ENCODE measurements around the gene MYL5.
"Not testable (repeated sequence)": the region's sequence is repeated elsewhere in the genome, so short reads cannot be mapped to it uniquely, and the experiment has no call there.

The MYL5 gene

GRCh38 chr4:730511-730910 is 56.2 kb downstream of the MYL5 start:
- H3K79me2 ChIP-seq (ENCODE audit: control insufficient read depth, insufficient read depth, low read length, poor library complexity) = peaks cover 6% of the 10 kb centered on the region
- H3K23ac ChIP-seq (ENCODE audit: low read length) = no peak overlapping the region
- peaks cover 0 to 3% of the 10 kb centered on the region in 2 experiments for H3K4me1 ChIP-seq (ENCODE audit: control insufficient read depth in 1 of 2, insufficient read depth in 2 of 2, low read length in 2 of 2)
- DNase-seq = no peak
- H4K8ac ChIP-seq (ENCODE audit: low read depth, low read length) = no peak overlapping the region
- no CpG with 5 or more reads among the region's 27 CpGs for WGBS (ENCODE audit: extremely low coverage, insufficient coverage, insufficient read length)
- no peak overlapping the region for H3K27ac ChIP-seq (ENCODE audit: low read depth, low read length)
- no peak overlapping the region for H2AFZ ChIP-seq (ENCODE audit: insufficient read depth, low read length, poor library complexity)
- H3K14ac ChIP-seq (ENCODE audit: low read length) = no peak overlapping the region
- H4K91ac ChIP-seq (ENCODE audit: low read depth, low read length) = no peak overlapping the region
- H3K4ac ChIP-seq (ENCODE audit: low read depth, low read length) = no peak overlapping the region
- H2BK5ac ChIP-seq (ENCODE audit: low read depth, low read length, poor library complexity) = no peak overlapping the region
- H2BK12ac ChIP-seq (ENCODE audit: low read length) = no peak overlapping the region
- no peaks in the 10 kb centered on the region for H3K27me3 ChIP-seq (ENCODE audit: insufficient read depth, low read length)
- no peak overlapping the region for H3K4me2 ChIP-seq (ENCODE audit: low read length)
- H2BK120ac ChIP-seq (ENCODE audit: insufficient read depth, low read length, poor library complexity) = no peak overlapping the region
- no peak overlapping the region for H3K9ac ChIP-seq (ENCODE audit: low read length)
- no peak overlapping the region for H4K12ac ChIP-seq (ENCODE audit: low read depth, low read length)
- no peak overlapping the region for H3K18ac ChIP-seq (ENCODE audit: low read length)
- H2AK5ac ChIP-seq (ENCODE audit: low read length) = no peak overlapping the region
- H3K4me3 ChIP-seq (ENCODE audit: low read depth, low read length) = no peak overlapping the region
- peaks cover 5% of the 10 kb centered on the region for H3K9me3 ChIP-seq (ENCODE audit: insufficient read depth, low read depth, low read length)
- peaks cover 50 to 56% of the 10 kb centered on the region in 2 experiments for H3K36me3 ChIP-seq (ENCODE audit: control insufficient read depth in 1 of 2, insufficient read depth in 2 of 2, low read length in 2 of 2)
- H3K79me1 ChIP-seq (ENCODE audit: low read length) = no peaks in the 10 kb centered on the region

- not testable (repeated sequence) for H4K12ac ChIP-seq (ENCODE audit: low read depth, low read length); H3K9me3 ChIP-seq (ENCODE audit: insufficient read depth, low read depth, low read length); H2BK12ac ChIP-seq (ENCODE audit: low read length); H3K79me1 ChIP-seq (ENCODE audit: low read length); H2BK120ac ChIP-seq (ENCODE audit: insufficient read depth, low read length, poor library complexity); H3K18ac ChIP-seq (ENCODE audit: low read length); DNase-seq; H3K27ac ChIP-seq (ENCODE audit: low read depth, low read length); H3K4me2 ChIP-seq (ENCODE audit: low read length); H3K79me2 ChIP-seq (ENCODE audit: control insufficient read depth, insufficient read depth, low read length, poor library complexity); H2AK5ac ChIP-seq (ENCODE audit: low read length); H4K91ac ChIP-seq (ENCODE audit: low read depth, low read length); H3K27me3 ChIP-seq (ENCODE audit: insufficient read depth, low read length); H2AFZ ChIP-seq (ENCODE audit: insufficient read depth, low read length, poor library complexity); H4K8ac ChIP-seq (ENCODE audit: low read depth, low read length); H3K4me3 ChIP-seq (ENCODE audit: low read depth, low read length); H3K9ac ChIP-seq (ENCODE audit: low read length); H3K23ac ChIP-seq (ENCODE audit: low read length); H3K4ac ChIP-seq (ENCODE audit: low read depth, low read length); H3K14ac ChIP-seq (ENCODE audit: low read length); H3K4me1 ChIP-seq (ENCODE audit: control insufficient read depth in 1 of 2, insufficient read depth in 2 of 2, low read length in 2 of 2); H2BK5ac ChIP-seq (ENCODE audit: low read depth, low read length, poor library complexity)
- no CpG with 5 or more reads among the region's 68 CpGs for WGBS (ENCODE audit: extremely low coverage, insufficient coverage, insufficient read length)
- peaks cover 55 to 58% of the 10 kb centered on the region in 2 experiments for H3K36me3 ChIP-seq (ENCODE audit: control insufficient read depth in 1 of 2, insufficient read depth in 2 of 2, low read length in 2 of 2)
Measured at GRCh38 chr4:730946-731904, 56.9 kb downstream of the MYL5 start.

Measured in trophoblast cell (in vitro differentiated cells and primary cell).